ENCODE results near the gene COL8A2.

COL8A2 gene

GRCh38 chr1:36157973-36158826 lies 33.2 kb upstream of the COL8A2 start:
- in situ Hi-C loops (cut with HindIII; ENCODE audit: low sequenced_read_pairs): no loop called here

GRCh38 chr1:36157115-36157903 lies 32.3 kb upstream of the COL8A2 start:
- in situ Hi-C loops (cut with HindIII; ENCODE audit: low sequenced_read_pairs): no loop called here

DNA sequence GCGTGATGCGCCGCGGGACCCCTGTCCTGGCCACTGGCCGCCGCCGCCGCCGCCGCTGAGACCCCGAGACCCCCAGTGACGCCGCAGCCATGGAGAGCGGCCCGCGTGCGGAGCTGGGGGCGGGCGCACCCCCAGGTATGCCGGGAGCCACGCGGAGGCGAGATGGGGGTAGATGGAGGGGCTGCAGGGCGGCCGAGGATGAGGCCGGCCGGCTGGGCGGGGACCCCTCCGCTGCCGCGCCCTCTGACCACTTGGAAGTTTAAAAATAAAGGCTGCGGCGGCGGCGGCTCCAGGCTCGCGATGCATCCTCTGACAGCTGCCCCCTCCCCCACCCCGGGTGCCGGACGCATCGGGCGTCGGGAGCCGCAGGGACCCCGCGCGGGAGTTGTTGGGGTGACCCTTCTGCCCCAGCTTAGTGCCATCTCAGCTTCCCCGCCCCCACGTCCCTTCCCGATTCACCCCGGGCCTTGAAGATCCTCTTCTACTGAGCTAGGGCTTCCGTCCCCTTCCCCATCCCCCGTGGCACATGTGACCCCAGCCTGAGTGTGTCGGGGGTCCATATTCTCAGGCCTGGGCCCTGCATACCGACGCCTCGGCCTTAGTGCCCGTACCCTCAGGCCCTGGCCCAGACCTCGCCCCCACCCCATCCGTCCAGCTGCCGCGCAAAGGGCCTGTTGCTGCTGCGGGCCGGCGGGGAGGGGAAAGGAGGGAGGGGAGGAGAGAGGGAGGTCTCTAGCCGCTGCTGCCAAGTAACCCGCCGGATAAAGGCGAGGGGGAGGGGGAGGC lies 31.5 kb upstream of the COL8A2 start:
- in situ Hi-C loops (cut with HindIII; ENCODE audit: low sequenced_read_pairs): no loop called here

DNA sequence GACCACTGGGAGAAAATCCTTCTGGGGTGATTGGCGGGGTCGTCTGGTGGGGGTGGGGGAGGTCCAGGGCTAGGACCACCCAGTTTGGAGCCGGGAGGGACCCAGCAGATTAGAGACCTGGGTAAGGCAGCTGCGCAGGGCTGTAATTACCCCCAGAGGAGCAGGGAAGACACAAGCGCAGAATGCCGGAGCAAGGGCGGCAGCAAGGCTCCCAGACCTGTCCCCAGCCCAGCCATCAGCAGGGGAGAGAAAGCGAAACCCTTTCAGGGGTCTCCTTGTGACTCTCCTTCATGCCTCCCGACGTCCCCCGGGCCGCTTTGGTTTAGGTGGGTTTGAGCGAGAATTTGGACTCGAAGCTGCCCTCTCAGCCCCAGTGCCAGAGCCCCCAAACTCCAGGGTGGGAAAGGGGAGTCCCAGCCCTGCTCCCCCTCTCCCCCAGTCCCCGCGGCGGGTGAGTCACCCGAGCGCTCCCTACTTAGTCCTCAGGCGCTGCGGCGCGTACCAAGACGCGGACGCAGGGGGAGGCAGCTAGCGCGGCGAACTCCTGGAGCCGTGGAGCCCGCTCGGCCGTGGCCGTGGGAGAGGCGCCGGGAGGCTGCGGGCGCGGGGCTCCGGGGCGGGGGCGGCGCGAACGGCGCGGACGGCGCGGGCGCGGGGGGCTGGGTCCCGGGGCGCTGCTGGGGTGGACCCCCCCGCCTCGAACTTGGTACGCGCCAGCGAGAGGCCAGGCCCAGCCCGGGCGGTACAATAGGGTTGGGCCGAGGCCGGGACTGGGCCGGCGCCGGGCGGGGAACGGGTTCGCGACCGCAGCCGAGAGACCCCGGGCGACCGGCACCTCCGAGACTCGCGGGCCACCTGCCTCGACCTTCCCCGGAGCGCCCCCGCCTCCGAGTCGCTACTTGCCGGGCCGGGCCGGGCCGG lies 30.6 kb upstream of the COL8A2 start, which contains the start of gene MAP7D1:
MAP7D1 (plus strand) TSS at position 753 of the 921 bp plus-strand sequence. CDS start 258 bp downstream, outside the sequence.
- in situ Hi-C loops (cut with HindIII; ENCODE audit: low sequenced_read_pairs): no loop called here

- in situ Hi-C loops (cut with HindIII; ENCODE audit: low sequenced_read_pairs): no loop called here
Measured at GRCh38 chr1:36154765-36155407, 29.9 kb upstream of the COL8A2 start.

GRCh38 chr1:36154335-36154734 lies 29.3 kb upstream of the COL8A2 start:
- in situ Hi-C loops (cut with HindIII; ENCODE audit: low sequenced_read_pairs): no loop called here

DNA sequence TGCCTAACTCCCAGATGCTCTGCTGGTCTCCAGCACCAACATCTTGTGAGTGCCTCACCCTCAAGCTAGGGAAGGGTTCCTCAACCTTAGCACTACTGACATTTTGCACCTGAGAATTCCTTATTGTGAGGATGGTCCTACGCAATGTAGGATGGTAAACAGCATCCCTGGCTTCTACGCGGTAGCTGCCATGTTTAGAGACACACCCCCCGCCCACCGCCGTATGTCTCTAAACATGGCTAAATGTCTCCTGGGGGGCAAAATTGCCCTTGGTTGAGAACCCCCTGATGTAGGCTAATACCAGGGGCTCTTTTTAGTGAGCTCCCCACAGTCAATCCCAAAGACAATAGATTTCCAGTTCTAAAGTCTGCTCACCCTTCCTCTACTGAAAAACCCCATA lies 28.5 kb upstream of the COL8A2 start:
- in situ Hi-C loops (cut with HindIII; ENCODE audit: low sequenced_read_pairs): no loop called here

- in situ Hi-C loops (cut with HindIII; ENCODE audit: low sequenced_read_pairs): no loop called here
Measured at GRCh38 chr1:36151845-36152203, 26.8 kb upstream of the COL8A2 start.

- in situ Hi-C loops (cut with HindIII; ENCODE audit: low sequenced_read_pairs): no loop called here
Measured at GRCh38 chr1:36151134-36151844, 26.3 kb upstream of the COL8A2 start.

GRCh38 chr1:36150296-36151133 lies 25.5 kb upstream of the COL8A2 start:
- in situ Hi-C loops (cut with HindIII; ENCODE audit: low sequenced_read_pairs): no loop called here

GRCh38 chr1:36149973-36150295 lies 24.9 kb upstream of the COL8A2 start:
- in situ Hi-C loops (cut with HindIII; ENCODE audit: low sequenced_read_pairs): loop anchor here (25.0 kb wide), 1 partner anchor 137 kb away; no protein-coding TSS in a partner anchor

DNA sequence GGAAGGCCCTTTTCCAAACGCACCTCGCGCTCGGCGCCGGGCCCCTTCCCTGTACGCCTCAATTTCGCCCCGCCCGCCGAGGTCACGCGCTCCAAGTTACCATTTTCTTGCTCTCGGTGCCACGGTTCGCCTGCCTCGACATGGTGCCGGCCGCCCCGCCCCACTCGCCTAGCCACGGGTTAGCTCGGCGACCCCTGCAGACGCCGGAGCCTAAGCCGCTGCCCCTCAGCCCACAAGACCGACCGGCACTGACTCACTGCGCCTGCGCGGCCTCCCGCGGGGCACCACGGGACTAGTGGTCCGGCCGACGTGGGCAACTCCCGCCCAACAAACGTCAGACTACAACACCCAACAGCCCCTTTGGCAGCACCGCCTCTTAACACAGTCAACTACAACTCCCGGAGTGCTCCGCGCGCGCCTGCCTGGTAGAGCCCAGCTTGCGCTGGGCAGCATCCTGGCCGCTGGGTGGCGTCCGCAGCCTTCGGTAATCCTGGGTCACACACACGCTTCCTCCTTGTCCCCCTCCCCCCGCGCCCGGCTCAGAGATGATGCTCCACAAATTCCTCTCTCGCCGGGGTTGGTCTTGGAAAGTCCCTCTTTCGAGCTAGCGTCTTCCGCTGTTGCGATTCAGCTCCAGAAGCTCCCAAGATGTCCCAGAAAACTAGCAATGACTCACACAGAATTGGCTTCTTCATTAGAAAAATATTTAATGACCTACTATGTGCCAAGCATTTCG lies 24.4 kb upstream of the COL8A2 start, which contains the start of gene TRAPPC3:
TRAPPC3 (minus strand) TSS at position 250 of the 736 bp plus-strand sequence; CDS start at position 142, 108 bp downstream.
- in situ Hi-C loops (cut with HindIII; ENCODE audit: low sequenced_read_pairs): loop anchor here (25.0 kb wide), 1 partner anchor 138 kb away; no protein-coding TSS in a partner anchor

DNA sequence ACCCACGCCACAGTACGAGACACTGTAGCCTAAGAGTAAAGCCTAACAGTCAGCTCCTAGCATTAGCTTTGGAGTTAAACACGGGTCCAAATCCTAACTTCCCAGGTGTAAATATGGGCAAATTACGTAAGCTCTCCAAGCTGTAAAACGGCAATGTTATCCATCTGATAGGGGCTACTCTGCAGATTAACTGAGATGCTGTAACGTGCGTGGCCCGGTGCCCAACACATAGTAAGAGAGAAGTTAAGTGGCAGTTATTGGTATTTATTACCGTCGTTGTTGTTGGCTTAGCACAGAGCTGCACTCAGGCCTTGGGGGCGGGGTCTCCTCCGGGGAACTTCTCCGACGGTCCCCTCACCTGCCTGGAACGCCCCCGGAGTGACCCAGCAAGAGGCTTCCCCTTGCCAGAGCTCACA lies 23.8 kb upstream of the COL8A2 start:
- in situ Hi-C loops (cut with HindIII; ENCODE audit: low sequenced_read_pairs): loop anchor here (25.0 kb wide), 1 partner anchor 138 kb away; no protein-coding TSS in a partner anchor

- in situ Hi-C loops (cut with HindIII; ENCODE audit: low sequenced_read_pairs): loop anchor here (25.0 kb wide), 1 partner anchor 143 kb away; no protein-coding TSS in a partner anchor
Measured at GRCh38 chr1:36144413-36144812, 19.4 kb upstream of the COL8A2 start.

GRCh38 chr1:36143424-36143823 lies 18.4 kb upstream of the COL8A2 start:
- in situ Hi-C loops (cut with HindIII; ENCODE audit: low sequenced_read_pairs): loop anchor here (25.0 kb wide), 1 partner anchor 144 kb away; no protein-coding TSS in a partner anchor

- in situ Hi-C loops (cut with HindIII; ENCODE audit: low sequenced_read_pairs): loop anchor here (25.0 kb wide), 1 partner anchor 145 kb away; no protein-coding TSS in a partner anchor
Measured at GRCh38 chr1:36142121-36142520, 17.1 kb upstream of the COL8A2 start.

GRCh38 chr1:36139521-36139920 lies 14.5 kb upstream of the COL8A2 start:
- in situ Hi-C loops (cut with HindIII; ENCODE audit: low sequenced_read_pairs): loop anchor here (25.0 kb wide), 1 partner anchor 148 kb away; no protein-coding TSS in a partner anchor

Data from DLD1 (cell line).